Tibial artery (tissue), 4 donors: ENCODE results near the gene APPBP2.

Source experiments
- DNase-seq, 2 donors: peaks; one replicate each; pipeline ENCODE4 v3.0.0-alpha.2; 2019
- H3K27ac ChIP-seq, 2 donors: fragments of 200-600 bp; sonication (generic) in 1 of 2; 1 replicate in 1 of 2; 2 replicates in 1 of 2; pipeline ENCODE4 v1.5.1; 2018 to 2019; ENCODE audit warnings: mild to moderate bottlenecking in 1 of 2
- H3K27me3 ChIP-seq, 2 donors: fragments of 200-600 bp; sonication (generic) in 1 of 2; one replicate each; pipeline versions ENCODE4 v1.5.1 to v1.6.0; 2016 to 2019
- H3K36me3 ChIP-seq, 3 donors: fragments of 200-600 bp; sonication (generic) in 2 of 3; one replicate each; pipeline ENCODE4 v1.5.1; 2016 to 2019; ENCODE audit warnings: mild to moderate bottlenecking in 2 of 3
- H3K4me1 ChIP-seq, 4 donors: fragments of 200-600 bp; sonication (generic) in 2 of 4; 1 replicate in 3 of 4; 2 replicates in 1 of 4; pipeline ENCODE4 v1.5.1; 2016 to 2019
- H3K4me3 ChIP-seq, 2 donors: fragments of 200-600 bp; sonication (generic) in 1 of 2; 1 replicate in 1 of 2; 2 replicates in 1 of 2; pipeline ENCODE4 v1.5.1; 2018 to 2019; ENCODE audit warnings: mild to moderate bottlenecking in 2 of 2
- H3K9me3 ChIP-seq, 3 donors: fragments of 200-600 bp; sonication (generic) in 1 of 3; one replicate each; pipeline ENCODE4 v1.5.1; 2016 to 2019
- CTCF ChIP-seq, 2 experiments: fragments of 200-600 bp in 1 of 2; fragments of 450-650 bp in 1 of 2; IDR thresholded peaks; one replicate each; pipeline ENCODE4 v1.5.1; 2017 to 2019; ENCODE audit warnings: antibody characterized with exemption in 2 of 2, mild to moderate bottlenecking in 1 of 2, moderate library complexity in 1 of 2
- intact Hi-C: fragments of 100-400 bp; cut with DNase I; formaldehyde crosslinking; loops from one replicate; pipeline ENCODE4 v1.15.0; 2023; ENCODE audit warnings: low total_unique reads

The APPBP2 gene

GRCh38 chr17:60472449-60472848 lies 53.6 kb downstream of the APPBP2 start:
- H3K27me3 ChIP-seq = no peaks in the 10 kb centered on the region
- DNase-seq = no peak
- TF ChIP-seq CTCF (IDR thresholded peaks at IDR 0.05) = no peak
- peaks cover 0 to 31% (median 22%) of the 10 kb centered on the region in 4 donors for H3K4me1 ChIP-seq
- intact Hi-C loops = no loop called here
- H3K27ac ChIP-seq = no peak overlapping the region
- H3K4me3 ChIP-seq = no peak overlapping the region
- no peaks in the 10 kb centered on the region for H3K36me3 ChIP-seq
- no peaks in the 10 kb centered on the region for H3K9me3 ChIP-seq

DNA sequence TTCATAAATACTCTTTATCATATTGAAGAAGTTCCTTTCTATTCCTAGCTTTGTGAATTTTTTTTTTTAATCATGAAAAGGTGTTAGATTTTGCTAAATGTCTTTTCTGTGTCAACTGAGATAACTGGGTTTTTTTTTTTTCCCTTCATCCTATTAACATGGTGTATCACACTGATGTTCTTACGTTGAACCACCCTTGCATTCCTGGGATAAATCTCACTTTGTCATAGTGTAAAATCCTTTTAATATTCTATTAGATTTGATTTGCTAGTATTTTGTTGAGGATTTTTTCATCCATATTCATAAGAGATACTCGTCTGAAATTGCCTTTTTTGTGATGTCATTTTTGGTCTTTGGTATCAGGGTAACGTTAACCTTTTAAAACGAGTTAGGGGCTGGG lies 54.6 kb downstream of the APPBP2 start:
- H3K4me1 ChIP-seq = peaks cover 0 to 33% (median 23%) of the 10 kb centered on the region in 4 donors
- no peak for DNase-seq
- intact Hi-C loops = no loop called here
- H3K36me3 ChIP-seq = no peaks in the 10 kb centered on the region
- H3K9me3 ChIP-seq = no peaks in the 10 kb centered on the region
- no peaks in the 10 kb centered on the region for H3K27me3 ChIP-seq
- TF ChIP-seq CTCF (IDR thresholded peaks at IDR 0.05) = no peak
- no peak overlapping the region for H3K27ac ChIP-seq
- H3K4me3 ChIP-seq = no peak overlapping the region

- Histone ChIP-seq H3K27me3 (no peaks in the 10 kb centered on the region), H3K9me3 (no peaks in the 10 kb centered on the region), H3K36me3 (peaks cover 16 to 25% (median 25%) of the 10 kb centered on the region in 3 donors), H3K27ac (peak overlapping the region in 1 of 2 donors; percentile 27), H3K4me1 (peaks cover 0 to 47% (median 23%) of the 10 kb centered on the region in 4 donors), H3K4me3 (no peak overlapping the region)
- no peak for TF ChIP-seq CTCF (IDR thresholded peaks at IDR 0.05)
- DNase-seq = no peak
- intact Hi-C loops = no loop called here
These were observed 57.7 kb downstream of the APPBP2 start for GRCh38 chr17:60468371-60468770.

GRCh38 chr17:60464343-60464742 lies 61.7 kb downstream of the APPBP2 start:
- no peak overlapping the region for H3K27ac ChIP-seq
- no peak for DNase-seq
- no peaks in the 10 kb centered on the region for H3K27me3 ChIP-seq
- H3K9me3 ChIP-seq = no peaks in the 10 kb centered on the region
- TF ChIP-seq CTCF (IDR thresholded peaks at IDR 0.05) = no peak
- peaks cover 34 to 49% (median 49%) of the 10 kb centered on the region in 3 donors for H3K36me3 ChIP-seq
- intact Hi-C loops = no loop called here
- no peak overlapping the region for H3K4me3 ChIP-seq
- peaks cover 0 to 47% (median 20%) of the 10 kb centered on the region in 4 donors for H3K4me1 ChIP-seq

- no peak for TF ChIP-seq CTCF (IDR thresholded peaks at IDR 0.05)
These were observed 62.7 kb downstream of the APPBP2 start for GRCh38 chr17:60463157-60463835.

More at GRCh38 chr17:60463157-60463835, 62.7 kb downstream of the APPBP2 start:
- Histone ChIP-seq H3K4me1 (peaks cover 0 to 36% (median 14%) of the 10 kb centered on the region in 4 donors), H3K36me3 (peaks cover 41 to 60% (median 59%) of the 10 kb centered on the region in 3 donors), H3K4me3 (no peak overlapping the region), H3K27me3 (no peaks in the 10 kb centered on the region), H3K27ac (peak overlapping the region in 1 of 2 donors; percentile 36), H3K9me3 (no peaks in the 10 kb centered on the region)
- DNase-seq = no peak
- intact Hi-C loops = no loop called here
